Activated naive CD4-positive, alpha-beta T cell treated with anti-CD3 and anti-CD28 coated beads for 36 hours (primary cell): Measurements from ENCODE around the gene CADPS2. TPM values are rescaled to one million over a fixed set of nuclear protein-coding genes. Genes with fewer than 3 reads are reported as not detected.

Experiments
- CTCF ChIA-PET: fragments of 350-600 bp; sonication (Branson Sonifier 250); formaldehyde crosslinking; loops from one replicate; lab custom pipeline; 2021; ENCODE audit warnings: antibody characterized with exemption; lab: Charles Lee
- DNase-seq: peaks from one replicate; pipeline ENCODE4 v3.0.0-alpha.2; 2020
- H3K27ac Mint-ChIP-seq: one replicate; pipeline ENCODE4 v1.8.0; 2021; ENCODE audit warnings: mild to moderate bottlenecking, mixed read lengths
- H3K27me3 Mint-ChIP-seq: one replicate; pipeline ENCODE4 v1.8.0; 2021; ENCODE audit warnings: low read depth, mixed read lengths
- H3K36me3 Mint-ChIP-seq: one replicate; pipeline ENCODE4 v1.8.0; 2021; ENCODE audit warnings: low read depth, mixed read lengths
- H3K4me1 Mint-ChIP-seq: one replicate; pipeline ENCODE4 v1.8.0; 2021; ENCODE audit warnings: low read depth, mixed read lengths
- H3K4me3 Mint-ChIP-seq: one replicate; pipeline ENCODE4 v1.8.0; 2021; ENCODE audit warnings: mild to moderate bottlenecking, moderate library complexity, mixed read lengths
- H3K9me3 Mint-ChIP-seq: one replicate; pipeline ENCODE4 v1.8.0; 2021; ENCODE audit warnings: mixed read lengths
- intact Hi-C: fragments of 100-400 bp; cut with micrococcal nuclease; formaldehyde crosslinking; loops from one replicate; pipeline ENCODE4 v1.15.1; 2023
- total RNA-seq, 2 experiments: library from RNA; stranded (reverse); gene quantifications; one replicate each; pipeline ENCODE4 v1.2.3, GENCODE V29; 2021

The CADPS2 gene
- total RNA-seq, 2 experiments from 2014 or later = not detected

- H3K27ac Mint-ChIP-seq = no peak overlapping the region
- H3K36me3 Mint-ChIP-seq = no peaks in the 10 kb centered on the region
- DNase-seq = no peak
- H3K4me1 Mint-ChIP-seq = no peaks in the 10 kb centered on the region
- CTCF ChIA-PET = no interaction called here
- H3K27me3 Mint-ChIP-seq = no peaks in the 10 kb centered on the region
- H3K4me3 Mint-ChIP-seq = no peak overlapping the region
- intact Hi-C loops = no loop called here
- H3K9me3 Mint-ChIP-seq = peaks cover 13% of the 10 kb centered on the region
These were observed 254.0 kb downstream of the CADPS2 start for GRCh38 chr7:122632238-122632637.

- Mint-ChIP-seq H3K9me3 (peaks cover 5% of the 10 kb centered on the region), H3K4me1 (no peaks in the 10 kb centered on the region), H3K27ac (no peak overlapping the region), H3K27me3 (no peaks in the 10 kb centered on the region), H3K4me3 (no peak overlapping the region), H3K36me3 (no peaks in the 10 kb centered on the region)
- intact Hi-C loops = no loop called here
- DNase-seq = no peak
- CTCF ChIA-PET = no interaction called here
These were observed 256.8 kb downstream of the CADPS2 start for GRCh38 chr7:122629412-122629953.

- CTCF ChIA-PET = no interaction called here
- Mint-ChIP-seq H3K4me3 (no peak overlapping the region), H3K4me1 (no peaks in the 10 kb centered on the region), H3K36me3 (no peaks in the 10 kb centered on the region), H3K27ac (no peak overlapping the region), H3K27me3 (no peaks in the 10 kb centered on the region), H3K9me3 (peaks cover 2% of the 10 kb centered on the region)
- no peak for DNase-seq
- intact Hi-C loops = no loop called here
These were observed 257.4 kb downstream of the CADPS2 start for GRCh38 chr7:122628651-122629411.

GRCh38 chr7:122626785-122627184, 259.5 kb downstream of the CADPS2 start:
- Mint-ChIP-seq H3K27ac (no peak overlapping the region), H3K36me3 (no peaks in the 10 kb centered on the region), H3K4me1 (no peaks in the 10 kb centered on the region), H3K27me3 (no peaks in the 10 kb centered on the region), H3K4me3 (no peak overlapping the region), H3K9me3 (peaks cover 2% of the 10 kb centered on the region)
- CTCF ChIA-PET = no interaction called here
- DNase-seq = no peak
- intact Hi-C loops = no loop called here

- H3K4me1 Mint-ChIP-seq = no peaks in the 10 kb centered on the region
- no peaks in the 10 kb centered on the region for H3K27me3 Mint-ChIP-seq
- CTCF ChIA-PET = no interaction called here
- no peaks in the 10 kb centered on the region for H3K36me3 Mint-ChIP-seq
- peaks cover 3% of the 10 kb centered on the region for H3K9me3 Mint-ChIP-seq
- intact Hi-C loops = no loop called here
- DNase-seq = no peak
- no peak overlapping the region for H3K27ac Mint-ChIP-seq
- H3K4me3 Mint-ChIP-seq = no peak overlapping the region
These were observed 263.6 kb downstream of the CADPS2 start for GRCh38 chr7:122622682-122623081.

GRCh38 chr7:122619664-122620063, 266.6 kb downstream of the CADPS2 start:
- no peak for DNase-seq
- H3K4me3 Mint-ChIP-seq = no peak overlapping the region

GRCh38 chr7:122618585-122619189, 267.6 kb downstream of the CADPS2 start:
- Mint-ChIP-seq H3K4me3 (no peak overlapping the region), H3K4me1 (no peaks in the 10 kb centered on the region), H3K9me3 (peaks cover 5% of the 10 kb centered on the region), H3K27me3 (no peaks in the 10 kb centered on the region), H3K27ac (no peak overlapping the region), H3K36me3 (no peaks in the 10 kb centered on the region)
- intact Hi-C loops = no loop called here
- no peak for DNase-seq
- CTCF ChIA-PET = interaction anchor here (0.6 kb wide), 1 partner anchor 537 kb away, joined by 6 read pairs; no protein-coding TSS in a partner anchor

More at GRCh38 chr7:122619664-122620063, 266.6 kb downstream of the CADPS2 start:
- Mint-ChIP-seq H3K27ac (no peak overlapping the region), H3K36me3 (no peaks in the 10 kb centered on the region), H3K9me3 (peaks cover 5% of the 10 kb centered on the region), H3K27me3 (no peaks in the 10 kb centered on the region), H3K4me1 (no peaks in the 10 kb centered on the region)
- intact Hi-C loops = no loop called here
- CTCF ChIA-PET = no interaction called here

GRCh38 chr7:122616951-122617350, 269.3 kb downstream of the CADPS2 start:
- no peaks in the 10 kb centered on the region for H3K36me3 Mint-ChIP-seq
- CTCF ChIA-PET = no interaction called here
- no peaks in the 10 kb centered on the region for H3K27me3 Mint-ChIP-seq
- H3K9me3 Mint-ChIP-seq = peaks cover 5% of the 10 kb centered on the region
- H3K27ac Mint-ChIP-seq = no peak overlapping the region
- H3K4me1 Mint-ChIP-seq = no peaks in the 10 kb centered on the region
- intact Hi-C loops = no loop called here
- DNase-seq = no peak
- H3K4me3 Mint-ChIP-seq = no peak overlapping the region

DNA sequence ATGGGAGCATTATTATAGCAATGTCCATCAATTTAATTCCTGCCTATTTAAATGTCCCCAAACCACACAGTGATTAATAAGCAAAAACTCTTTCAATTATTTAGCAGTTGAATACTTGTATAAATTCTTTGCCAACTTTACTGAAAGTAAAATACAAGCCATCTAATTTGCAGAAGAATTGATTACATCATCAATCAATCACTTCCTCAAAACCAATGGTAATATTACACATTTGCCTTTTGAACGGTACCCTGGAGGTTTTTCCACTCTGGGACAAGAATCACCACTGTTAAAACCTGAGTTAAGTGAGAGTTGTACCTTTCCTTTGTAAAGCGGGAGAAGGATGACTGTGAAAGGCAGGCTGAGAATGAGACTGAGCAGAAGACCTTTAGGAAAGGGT, 280.3 kb downstream of the CADPS2 start:
- no peaks in the 10 kb centered on the region for H3K4me1 Mint-ChIP-seq
- H3K27ac Mint-ChIP-seq = no peak overlapping the region
- CTCF ChIA-PET = no interaction called here
- intact Hi-C loops = no loop called here
- H3K9me3 Mint-ChIP-seq = no peaks in the 10 kb centered on the region
- H3K27me3 Mint-ChIP-seq = no peaks in the 10 kb centered on the region
- DNase-seq = no peak
- H3K4me3 Mint-ChIP-seq = no peak overlapping the region
- no peaks in the 10 kb centered on the region for H3K36me3 Mint-ChIP-seq

GRCh38 chr7:122604251-122604650, 282.0 kb downstream of the CADPS2 start:
- no peak overlapping the region for H3K4me3 Mint-ChIP-seq
- H3K27me3 Mint-ChIP-seq = no peaks in the 10 kb centered on the region

GRCh38 chr7:122602800-122603199, 283.5 kb downstream of the CADPS2 start:
- no peaks in the 10 kb centered on the region for H3K4me1 Mint-ChIP-seq
- intact Hi-C loops = no loop called here
- H3K27me3 Mint-ChIP-seq = no peaks in the 10 kb centered on the region
- CTCF ChIA-PET = no interaction called here
- no peaks in the 10 kb centered on the region for H3K36me3 Mint-ChIP-seq
- H3K27ac Mint-ChIP-seq = no peak overlapping the region
- DNase-seq = no peak
- no peak overlapping the region for H3K4me3 Mint-ChIP-seq
- H3K9me3 Mint-ChIP-seq = no peaks in the 10 kb centered on the region

More at GRCh38 chr7:122604251-122604650, 282.0 kb downstream of the CADPS2 start:
- Mint-ChIP-seq H3K27ac (no peak overlapping the region), H3K36me3 (no peaks in the 10 kb centered on the region), H3K4me1 (no peaks in the 10 kb centered on the region), H3K9me3 (no peaks in the 10 kb centered on the region)
- DNase-seq = no peak
- CTCF ChIA-PET = no interaction called here
- intact Hi-C loops = no loop called here

- CTCF ChIA-PET = interaction anchor here (0.6 kb wide), 1 partner anchor 53 kb away, joined by 4 read pairs; no protein-coding TSS in a partner anchor
- intact Hi-C loops = no loop called here
These were observed 285.6 kb downstream of the CADPS2 start for GRCh38 chr7:122600630-122601029.

DNA sequence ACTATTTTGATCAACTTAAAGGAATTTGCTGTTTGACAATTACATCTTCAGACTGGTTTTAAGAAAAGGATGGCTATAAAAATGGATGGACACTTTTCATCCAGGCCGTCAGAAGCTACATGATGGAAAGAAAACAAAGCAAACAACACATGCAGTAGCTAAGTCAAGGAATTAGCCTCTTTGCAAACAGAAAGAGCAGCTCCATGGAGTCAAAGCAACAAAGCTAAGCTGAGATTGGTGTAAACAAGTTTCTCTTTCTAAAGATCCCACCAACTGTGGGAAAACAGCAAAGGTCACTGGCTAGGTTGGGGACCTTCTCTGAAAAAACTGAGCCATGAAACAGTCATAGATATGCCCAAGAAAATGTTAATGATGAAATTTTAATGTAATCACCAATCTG, 286.2 kb downstream of the CADPS2 start:
- no peak for DNase-seq
- CTCF ChIA-PET = no interaction called here
- H3K4me3 Mint-ChIP-seq = no peak overlapping the region
- H3K4me1 Mint-ChIP-seq = no peaks in the 10 kb centered on the region
- H3K27me3 Mint-ChIP-seq = no peaks in the 10 kb centered on the region
- intact Hi-C loops = no loop called here
- no peak overlapping the region for H3K27ac Mint-ChIP-seq
- H3K36me3 Mint-ChIP-seq = no peaks in the 10 kb centered on the region
- no peaks in the 10 kb centered on the region for H3K9me3 Mint-ChIP-seq

More at GRCh38 chr7:122600630-122601029, 285.6 kb downstream of the CADPS2 start:
- no peaks in the 10 kb centered on the region for H3K4me1 Mint-ChIP-seq
- DNase-seq = no peak
- H3K27me3 Mint-ChIP-seq = no peaks in the 10 kb centered on the region
- no peaks in the 10 kb centered on the region for H3K36me3 Mint-ChIP-seq
- no peaks in the 10 kb centered on the region for H3K9me3 Mint-ChIP-seq
- H3K27ac Mint-ChIP-seq = no peak overlapping the region
- H3K4me3 Mint-ChIP-seq = no peak overlapping the region
